IMR-90 (cell line): ENCODE results near the gene FTO. TPM values are rescaled to one million over a fixed set of nuclear protein-coding genes. Genes with fewer than 3 reads are reported as not detected.

Experiments
- ATAC-seq: fragments of 200-7000 bp; cut with Tn5 transposase; 2 replicates; pipeline ENCODE4 v1.9.1; 2020; ENCODE audit warnings: low read depth, mild to moderate bottlenecking, moderate library complexity
- BruUV-seq: library from RNA; stranded (reverse); fragments of 400-500 nt; replicated peaks from 2 replicates; lab custom pipeline; 2021; lab: Mats Ljungman, UMichigan
- CTCF ChIA-PET: fragments of 300-600 bp; formaldehyde crosslinking; extraction: SDS; loops from one replicate; lab custom pipeline; 2021; ENCODE audit warnings: antibody characterized with exemption; lab: Yijun Ruan, JAX
- POLR2A ChIA-PET: fragments of 300-600 bp; sonication (Branson Sonifier 250); formaldehyde crosslinking; loops from one replicate; lab custom pipeline; 2022; ENCODE audit warnings: antibody characterized with exemption; ENCODE audit not compliant: unreplicated experiment; lab: Charles Lee
- DNase-seq: peaks from one replicate; pipeline ENCODE4 v3.0.0; 2013
- H2AFZ ChIP-seq: replicated peaks from 2 replicates; pipeline ENCODE3; 2013; ENCODE audit warnings: low read length, mild to moderate bottlenecking; ENCODE audit not compliant: poor library complexity
- H2AK5ac ChIP-seq: 2 replicates; pipeline ENCODE4 v1.6.1; 2013; ENCODE audit warnings: low read depth, low read length, inconsistent platforms
- H2AK9ac ChIP-seq: replicated peaks from 2 replicates; pipeline ENCODE3; 2013; ENCODE audit warnings: mild to moderate bottlenecking, low read depth, low read length, moderate library complexity; ENCODE audit not compliant: poor library complexity
- H2BK120ac ChIP-seq: 2 replicates; pipeline ENCODE4 v1.6.1; 2013; ENCODE audit warnings: low read depth, low read length, inconsistent platforms
- H2BK15ac ChIP-seq: 3 replicates; pipeline ENCODE4 v1.6.1; 2013; ENCODE audit warnings: low read depth, low read length, inconsistent platforms
- H2BK20ac ChIP-seq: 2 replicates; pipeline ENCODE4 v1.6.1; 2013; ENCODE audit warnings: low read depth, mild to moderate bottlenecking, inconsistent platforms, low read length, moderate library complexity
- H2BK5ac ChIP-seq: 2 replicates; pipeline ENCODE4 v1.6.1; 2013; ENCODE audit warnings: mild to moderate bottlenecking, low read depth, low read length, inconsistent platforms; ENCODE audit not compliant: poor library complexity, severe bottlenecking
- H3K14ac ChIP-seq: replicated peaks from 2 replicates; pipeline ENCODE4 v1.6.1; 2013; ENCODE audit warnings: low read depth, low read length, inconsistent platforms
- H3K18ac ChIP-seq: 2 replicates; pipeline ENCODE4 v1.6.1; 2013; ENCODE audit warnings: low read depth, low read length, control low read depth
- H3K23ac ChIP-seq: 2 replicates; pipeline ENCODE4 v1.6.1; 2013; ENCODE audit warnings: low read depth, low read length, inconsistent platforms
- H3K27ac ChIP-seq: 2 replicates; pipeline ENCODE4 v1.5.1; 2013; ENCODE audit warnings: mild to moderate bottlenecking, control low read depth, low read length; ENCODE audit not compliant: insufficient read depth
- H3K27me3 ChIP-seq: 2 replicates; pipeline ENCODE4 v1.6.1; 2013; ENCODE audit warnings: low read length; ENCODE audit not compliant: control insufficient read depth, insufficient read depth
- H3K36me3 ChIP-seq: 2 replicates; pipeline ENCODE4 v1.6.1; 2013; ENCODE audit warnings: low read length, mixed read lengths; ENCODE audit not compliant: control insufficient read depth, insufficient read depth
- H3K4ac ChIP-seq: 2 replicates; pipeline ENCODE4 v1.6.1; 2013; ENCODE audit warnings: low read depth, low read length, inconsistent platforms
- H3K4me1 ChIP-seq: 2 replicates; pipeline ENCODE4 v1.6.1; 2013; ENCODE audit warnings: low read length, mixed read lengths; ENCODE audit not compliant: control insufficient read depth, insufficient read depth
- H3K4me2 ChIP-seq: 2 replicates; pipeline ENCODE4 v1.6.1; 2013; ENCODE audit warnings: low read depth, mild to moderate bottlenecking, control low read depth, low read length, moderate library complexity
- H3K4me3 ChIP-seq: 2 replicates; pipeline ENCODE4 v1.5.1; 2013; ENCODE audit warnings: low read depth, mild to moderate bottlenecking, control low read depth, low read length, moderate library complexity; ENCODE audit not compliant: insufficient read depth
- H3K56ac ChIP-seq: 2 replicates; pipeline ENCODE4 v1.6.1; 2013; ENCODE audit warnings: low read length, inconsistent platforms; ENCODE audit not compliant: insufficient read depth; ENCODE audit errors: extremely low read depth
- H3K79me1 ChIP-seq, 2 experiments: 2 replicates each; pipeline ENCODE4 v1.6.1; 2013; ENCODE audit warnings: low read length in 2 of 2, inconsistent platforms in 1 of 2, low read depth in 1 of 2
- H3K9ac ChIP-seq: 2 replicates; pipeline ENCODE4 v1.6.1; 2013; ENCODE audit warnings: low read depth, low read length, control low read depth
- H3K9me1 ChIP-seq: 2 replicates; pipeline ENCODE4 v1.6.1; 2013; ENCODE audit warnings: low read length, inconsistent platforms; ENCODE audit not compliant: insufficient read depth
- H3K9me3 ChIP-seq: 2 replicates; pipeline ENCODE4 v1.6.1; 2013; ENCODE audit warnings: low read length; ENCODE audit not compliant: control insufficient read depth, insufficient read depth
- H4K20me1 ChIP-seq: 2 replicates; pipeline ENCODE4 v1.6.1; 2013; ENCODE audit warnings: low read length, inconsistent platforms; ENCODE audit not compliant: insufficient read depth
- H4K5ac ChIP-seq: 2 replicates; pipeline ENCODE4 v1.6.1; 2013; ENCODE audit warnings: mild to moderate bottlenecking, low read depth, low read length, control low read depth
- H4K8ac ChIP-seq, 2 experiments: 2 replicates each; pipeline ENCODE4 v1.6.1; 2013; ENCODE audit warnings: low read depth in 2 of 2, low read length in 2 of 2, control low read depth in 1 of 2, inconsistent platforms in 1 of 2
- H4K91ac ChIP-seq: 2 replicates; pipeline ENCODE4 v1.6.1; 2013; ENCODE audit warnings: low read depth, low read length, inconsistent platforms; ENCODE audit not compliant: insufficient read depth
- BHLHE40 ChIP-seq: fragments of 150-350 bp; IDR thresholded peaks from 2 replicates; pipeline ENCODE4 v1.6.1; 2016; ENCODE audit warnings: mild to moderate bottlenecking, low read depth, low read length
- CEBPB ChIP-seq: IDR thresholded peaks from 2 replicates; pipeline ENCODE4 v1.6.1; 2012; ENCODE audit warnings: low read depth, low read length, improper control_type of control experiment
- CHD1 ChIP-seq: IDR thresholded peaks from 2 replicates; pipeline ENCODE4 v1.6.1; 2012; ENCODE audit warnings: low read depth, low read length, improper control_type of control experiment
- FOS ChIP-seq: fragments of 150-350 bp; IDR thresholded peaks from 2 replicates; pipeline ENCODE4 v1.6.1; 2016; ENCODE audit warnings: low read depth, low read length
- MAFK ChIP-seq: IDR thresholded peaks from 2 replicates; pipeline ENCODE4 v1.6.1; 2012; ENCODE audit warnings: low read depth, low read length, improper control_type of control experiment
- MAZ ChIP-seq: IDR thresholded peaks from 2 replicates; pipeline ENCODE4 v1.6.1; 2012; ENCODE audit warnings: low read depth, mild to moderate bottlenecking, low read length, improper control_type of control experiment, moderate library complexity, borderline replicate concordance
- MXI1 ChIP-seq: IDR thresholded peaks from 2 replicates; pipeline ENCODE4 v1.6.1; 2012; ENCODE audit warnings: low read depth, mild to moderate bottlenecking, low read length, moderate library complexity, borderline replicate concordance
- NFE2L2 ChIP-seq: fragments of 150-350 bp; IDR thresholded peaks from 2 replicates; pipeline ENCODE4 v1.6.1; 2016; ENCODE audit warnings: low read depth, mild to moderate bottlenecking, low read length
- RCOR1 ChIP-seq: IDR thresholded peaks from 2 replicates; pipeline ENCODE4 v1.6.1; 2012; ENCODE audit warnings: mild to moderate bottlenecking, low read length, improper control_type of control experiment; ENCODE audit not compliant: insufficient replicate concordance
- RFX5 ChIP-seq: IDR thresholded peaks from 2 replicates; pipeline ENCODE4 v1.8.0; 2012; ENCODE audit warnings: low read depth, mild to moderate bottlenecking, low read length, moderate library complexity
- SMC3 ChIP-seq: fragments of 150-350 bp; IDR thresholded peaks from 2 replicates; pipeline ENCODE4 v1.6.1; 2016; ENCODE audit warnings: low read depth, mild to moderate bottlenecking, antibody characterized with exemption, low read length, moderate library complexity
- WGBS, 2 experiments: methylation state at CpG; one replicate each; pipeline versions ENCODE4 v1.1.5 to v1.1.7; 2013; ENCODE audit warnings: missing lambda C conversion rate in 2 of 2; ENCODE audit not compliant: insufficient read length in 1 of 2; ENCODE audit errors: extremely low coverage in 2 of 2; 5-methylcytosine and 5-hydroxymethylcytosine counted together
- dilution Hi-C: fragments of 300-500 bp; cut with HindIII; formaldehyde crosslinking; loops from one replicate; pipeline ENCODE4 v1.14.3; 2018; ENCODE audit warnings: low sequenced_read_pairs; ENCODE audit not compliant: unreplicated experiment
- in situ Hi-C: fragments of 300-500 bp; cut with MboI; formaldehyde crosslinking; loops from 3 replicates; pipeline ENCODE4 v1.14.3; 2019; ENCODE audit warnings: low sequenced_read_pairs, inconsistent platforms, mixed read lengths
- intact Hi-C: fragments of 100-400 bp; cut with micrococcal nuclease; formaldehyde crosslinking; loops from 2 replicates; pipeline ENCODE4 v1.10.0; 2022
- polyA plus RNA-seq, 3 experiments: library from polyadenylated mRNA; depleted of rRNA; stranded (reverse); fragments of >200 nt; gene quantifications; 2 replicates each; pipeline ENCODE4 v1.2.3, GENCODE V29; 2012; ENCODE audit warnings: low replicate concordance in 1 of 3
- total RNA-seq: library from RNA; depleted of rRNA; stranded (reverse); fragments of >200 nt; gene quantifications from 2 replicates; pipeline ENCODE4 v1.2.3, GENCODE V29; 2012
- TF ChIP-seq, protein P1 (sequence below): fragments of 150-350 bp; IDR thresholded peaks from 2 replicates; pipeline ENCODE4 v1.6.1; 2017; ENCODE audit warnings: mild to moderate bottlenecking, antibody characterized with exemption, low read length, low read depth
- TF ChIP-seq, protein P2 (sequence below): conservative IDR thresholded peaks from 2 replicates; pipeline ENCODE4 v1.5.1; 2012; ENCODE audit warnings: mild to moderate bottlenecking, low read depth, low read length, improper control_type of control experiment

FTO gene
- total and polyA plus RNA-seq, 2 of the 4 experiments (the other 2 are of a cell fraction), result 70.3 to 132 TPM

GRCh38 chr16:53717577-53717976, 13.6 kb downstream of the FTO start:
- Histone ChIP-seq H2BK15ac (no peak overlapping the region), H2BK20ac (no peak overlapping the region), H3K27me3 (no peaks in the 10 kb centered on the region), H3K18ac (no peak overlapping the region), H3K56ac (no peak overlapping the region), H3K36me3 (0 out of 2 replicates have a peak, but pooled peaks cover 2% of the 10 kb centered on the region), H3K9ac (no peak overlapping the region), H3K9me3 (no peaks in the 10 kb centered on the region), H4K20me1 (peaks cover 12% of the 10 kb centered on the region), H4K8ac (no peak overlapping the region), H3K4me3 (no peak overlapping the region), H3K27ac (no peak overlapping the region), H3K4ac (no peak overlapping the region), H3K4me1 (0 out of 2 replicates have a peak, but pooled peaks cover 2% of the 10 kb centered on the region), H3K14ac (no peak overlapping the region), H2BK5ac (no peak overlapping the region), H3K79me1 (peaks cover 11 to 36% of the 10 kb centered on the region in 2 experiments; a peak in 3 of 4 replicates), H2AK9ac (no peak overlapping the region), H2AFZ (no peak overlapping the region), H4K5ac (no peak overlapping the region), H2BK120ac (no peak overlapping the region), H2AK5ac (no peak overlapping the region), H4K91ac (no peak overlapping the region), H3K9me1 (no peaks in the 10 kb centered on the region), H3K4me2 (no peak overlapping the region), H3K23ac (no peak overlapping the region)
- no peak for ATAC-seq
- dilution Hi-C loops (no loop called here), in situ Hi-C loops (no loop called here), intact Hi-C loops (no loop called here)
- DNase-seq, result no peak
- no TSS peak for BruUV-seq
- whole genome bisulfite sequencing, 2 experiments, result no CpG with 5 or more reads among the region's 3 CpGs
- ChIA-PET POLR2A (no interaction called here), CTCF (no interaction called here)
- TF ChIP-seq NFE2L2 (no peak), RFX5 (no peak), MAFK (no peak), BHLHE40 (no peak), MXI1 (no peak), MAZ (no peak), CHD1 (no peak), FOS (no peak), SMC3 (no peak), RCOR1 (no peak), CEBPB (no peak)
- TF ChIP-seq, protein P1, sequence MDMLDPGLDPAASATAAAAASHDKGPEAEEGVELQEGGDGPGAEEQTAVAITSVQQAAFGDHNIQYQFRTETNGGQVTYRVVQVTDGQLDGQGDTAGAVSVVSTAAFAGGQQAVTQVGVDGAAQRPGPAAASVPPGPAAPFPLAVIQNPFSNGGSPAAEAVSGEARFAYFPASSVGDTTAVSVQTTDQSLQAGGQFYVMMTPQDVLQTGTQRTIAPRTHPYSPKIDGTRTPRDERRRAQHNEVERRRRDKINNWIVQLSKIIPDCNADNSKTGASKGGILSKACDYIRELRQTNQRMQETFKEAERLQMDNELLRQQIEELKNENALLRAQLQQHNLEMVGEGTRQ, result no peak
- TF ChIP-seq, protein P2, sequence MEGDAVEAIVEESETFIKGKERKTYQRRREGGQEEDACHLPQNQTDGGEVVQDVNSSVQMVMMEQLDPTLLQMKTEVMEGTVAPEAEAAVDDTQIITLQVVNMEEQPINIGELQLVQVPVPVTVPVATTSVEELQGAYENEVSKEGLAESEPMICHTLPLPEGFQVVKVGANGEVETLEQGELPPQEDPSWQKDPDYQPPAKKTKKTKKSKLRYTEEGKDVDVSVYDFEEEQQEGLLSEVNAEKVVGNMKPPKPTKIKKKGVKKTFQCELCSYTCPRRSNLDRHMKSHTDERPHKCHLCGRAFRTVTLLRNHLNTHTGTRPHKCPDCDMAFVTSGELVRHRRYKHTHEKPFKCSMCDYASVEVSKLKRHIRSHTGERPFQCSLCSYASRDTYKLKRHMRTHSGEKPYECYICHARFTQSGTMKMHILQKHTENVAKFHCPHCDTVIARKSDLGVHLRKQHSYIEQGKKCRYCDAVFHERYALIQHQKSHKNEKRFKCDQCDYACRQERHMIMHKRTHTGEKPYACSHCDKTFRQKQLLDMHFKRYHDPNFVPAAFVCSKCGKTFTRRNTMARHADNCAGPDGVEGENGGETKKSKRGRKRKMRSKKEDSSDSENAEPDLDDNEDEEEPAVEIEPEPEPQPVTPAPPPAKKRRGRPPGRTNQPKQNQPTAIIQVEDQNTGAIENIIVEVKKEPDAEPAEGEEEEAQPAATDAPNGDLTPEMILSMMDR, result no peak
